Small intestine (tissue), 7 donors: ENCODE data around the gene KRT26. TPM values are rescaled to one million over a fixed set of nuclear protein-coding genes. Genes with fewer than 3 reads are reported as not detected.

Experiments
- DNase-seq, 2 donors: peaks; one replicate each; pipeline versions ENCODE4 v3.0.0 to v3.0.0-alpha.2; 2013
- FAIRE-seq: peaks from 2 replicates; lab custom pipeline; 2012; peaks lifted over from hg19 to GRCh38; lab: Jason Lieb, UNC
- H3K27ac ChIP-seq, 3 donors: one replicate each; pipeline ENCODE4 v1.5.1; 2013; ENCODE audit warnings: low read length in 2 of 3, mild to moderate bottlenecking in 2 of 3, control low read depth in 1 of 3, inconsistent platforms in 1 of 3, low read depth in 1 of 3, moderate library complexity in 1 of 3
- H3K27me3 ChIP-seq, 3 donors: one replicate each; pipeline ENCODE4 v1.6.1; 2013; ENCODE audit warnings: low read length in 3 of 3, inconsistent platforms in 1 of 3; ENCODE audit not compliant: control insufficient read depth in 3 of 3, insufficient read depth in 3 of 3
- H3K36me3 ChIP-seq, 3 donors: one replicate each; pipeline ENCODE4 v1.6.1; 2013; ENCODE audit warnings: low read length in 3 of 3, inconsistent platforms in 1 of 3, low read depth in 1 of 3, mild to moderate bottlenecking in 1 of 3, moderate library complexity in 1 of 3; ENCODE audit not compliant: control insufficient read depth in 3 of 3, insufficient read depth in 2 of 3
- H3K4me1 ChIP-seq, 3 donors: one replicate each; pipeline ENCODE4 v1.6.1; 2013; ENCODE audit warnings: low read length in 2 of 3, inconsistent platforms in 1 of 3, low read depth in 1 of 3, mild to moderate bottlenecking in 1 of 3, moderate library complexity in 1 of 3; ENCODE audit not compliant: control insufficient read depth in 3 of 3, insufficient read depth in 2 of 3
- H3K4me3 ChIP-seq, 3 donors: one replicate each; pipeline ENCODE4 v1.5.1; 2013; ENCODE audit warnings: low read length in 3 of 3, control low read depth in 1 of 3, inconsistent platforms in 1 of 3, low read depth in 1 of 3, mild to moderate bottlenecking in 1 of 3, moderate library complexity in 1 of 3
- H3K9me3 ChIP-seq, 2 donors: one replicate each; pipeline ENCODE4 v1.6.1; 2013; ENCODE audit warnings: low read depth in 1 of 2, low read length in 1 of 2; ENCODE audit not compliant: control insufficient read depth in 2 of 2, insufficient read depth in 1 of 2
- WGBS, 3 donors: extraction: QIAGEN DNeasy Blood & Tissue Kit; methylation state at CpG; one replicate each; pipeline ENCODE4 v1.1.7; 2013; 5-methylcytosine and 5-hydroxymethylcytosine counted together
- polyA plus RNA-seq, 4 donors: library from polyadenylated mRNA; stranded (reverse) in 3 of 4; unstranded in 1 of 4; fragments of 200-250 nt in 3 of 4; fragments of 120-200 nt in 1 of 4; gene quantifications; one replicate each; pipeline versions ENCODE4 v1.2.1 to v1.2.3, GENCODE V29; 2013
- donor health status: healthy with polysubstance abuse.
- donor health status: control.
- donor health status: control.
- donor health status: Bipolar disorder and iron deficiency.
- donor health status: healthy.

Gene KRT26
- polyA plus RNA-seq, 4 donors, result not detected

GRCh38 chr17:40738553-40738952, 33.4 kb downstream of the KRT26 start:
- H3K36me3 ChIP-seq, result no peaks in the 10 kb centered on the region
- FAIRE-seq (no peak), DNase-seq (no peak)
- peaks cover 0 to 2% of the 10 kb centered on the region in 2 donors for H3K9me3 ChIP-seq
- peaks cover 3 to 11% (median 4%) of the 10 kb centered on the region in 3 donors for H3K27me3 ChIP-seq
- H3K27ac ChIP-seq, result no peak overlapping the region
- H3K4me3 ChIP-seq, result no peak overlapping the region
- 34 to 56% (median 55%) methylated on average over 4 of the region's 4 CpGs for WGBS, 3 donors
- no peaks in the 10 kb centered on the region for H3K4me1 ChIP-seq

GRCh38 chr17:40735016-40735415, 37.0 kb downstream of the KRT26 start:
- FAIRE-seq, result no peak
- peaks cover 3 to 15% (median 4%) of the 10 kb centered on the region in 3 donors for H3K27me3 ChIP-seq
- DNase-seq, result no peak
- 50 to 77% (median 61%) methylated on average over 1 of the region's 1 CpG for WGBS, 3 donors
- H3K27ac ChIP-seq, result no peak overlapping the region
- no peaks in the 10 kb centered on the region for H3K36me3 ChIP-seq
- H3K9me3 ChIP-seq, result peaks cover 0 to 2% of the 10 kb centered on the region in 2 donors
- H3K4me1 ChIP-seq, result no peaks in the 10 kb centered on the region
- H3K4me3 ChIP-seq, result no peak overlapping the region

GRCh38 chr17:40734018-40734417, 38.0 kb downstream of the KRT26 start:
- Histone ChIP-seq H3K36me3 (no peaks in the 10 kb centered on the region), H3K9me3 (peaks cover 0 to 2% of the 10 kb centered on the region in 2 donors), H3K27me3 (peaks cover 3 to 15% (median 4%) of the 10 kb centered on the region in 3 donors), H3K27ac (no peak overlapping the region), H3K4me3 (no peak overlapping the region), H3K4me1 (no peaks in the 10 kb centered on the region)
- DNase-seq (no peak), FAIRE-seq (no peak)
- WGBS, 3 donors, result 72 to 82% (median 81%) methylated on average over 6 of the region's 6 CpGs

- H3K27ac ChIP-seq, result no peak overlapping the region
- 64 to 88% (median 78%) methylated on average over 1 of the region's 1 CpG for WGBS, 3 donors
- no peak for FAIRE-seq
- peaks cover 0 to 2% of the 10 kb centered on the region in 2 donors for H3K9me3 ChIP-seq
- no peak for DNase-seq
- peaks cover 0 to 8% (median 4%) of the 10 kb centered on the region in 3 donors for H3K27me3 ChIP-seq
- H3K4me1 ChIP-seq, result no peaks in the 10 kb centered on the region
- no peaks in the 10 kb centered on the region for H3K36me3 ChIP-seq
- H3K4me3 ChIP-seq, result no peak overlapping the region
Measured at GRCh38 chr17:40730970-40731369, 41.0 kb downstream of the KRT26 start.

- Histone ChIP-seq H3K36me3 (no peaks in the 10 kb centered on the region), H3K4me3 (no peak overlapping the region), H3K9me3 (no peaks in the 10 kb centered on the region), H3K27me3 (peaks cover 0 to 8% (median 6%) of the 10 kb centered on the region in 3 donors), H3K27ac (no peak overlapping the region), H3K4me1 (no peaks in the 10 kb centered on the region)
- FAIRE-seq (no peak), DNase-seq (peak in 1 of 2 donors; percentile 5)
- WGBS, 3 donors, result 39 to 53% (median 45%) methylated on average over 8 of the region's 8 CpGs
Measured at GRCh38 chr17:40727447-40728231, 44.4 kb downstream of the KRT26 start.

GRCh38 chr17:40726919-40727318, 45.1 kb downstream of the KRT26 start:
- Histone ChIP-seq H3K4me1 (no peaks in the 10 kb centered on the region), H3K36me3 (no peaks in the 10 kb centered on the region), H3K4me3 (no peak overlapping the region), H3K9me3 (no peaks in the 10 kb centered on the region), H3K27ac (no peak overlapping the region), H3K27me3 (peaks cover 0 to 8% (median 6%) of the 10 kb centered on the region in 3 donors)
- WGBS, 3 donors, result 50 to 65% (median 52%) methylated on average over 2 of the region's 2 CpGs
- FAIRE-seq, result no peak
- DNase-seq, result peak; percentile 15 to 49

- no peaks in the 10 kb centered on the region for H3K36me3 ChIP-seq
- no peaks in the 10 kb centered on the region for H3K9me3 ChIP-seq
- FAIRE-seq, result no peak
- no peak overlapping the region for H3K27ac ChIP-seq
- H3K4me1 ChIP-seq, result no peaks in the 10 kb centered on the region
- H3K27me3 ChIP-seq, result peaks cover 0 to 3% (median 2%) of the 10 kb centered on the region in 3 donors
- DNase-seq, result no peak
- whole genome bisulfite sequencing, 3 donors, result 31 to 63% (median 38%) methylated on average over 1 of the region's 1 CpG
- no peak overlapping the region for H3K4me3 ChIP-seq
Measured at GRCh38 chr17:40724656-40725055, 47.3 kb downstream of the KRT26 start.

- no peaks in the 10 kb centered on the region for H3K4me1 ChIP-seq
- WGBS, 3 donors, result 50 to 64% (median 60%) methylated on average over 1 of the region's 1 CpG
- DNase-seq, result no peak
- no peak overlapping the region for H3K27ac ChIP-seq
- no peak for FAIRE-seq
- no peaks in the 10 kb centered on the region for H3K9me3 ChIP-seq
- peaks cover 0 to 3% (median 2%) of the 10 kb centered on the region in 3 donors for H3K27me3 ChIP-seq
- no peak overlapping the region for H3K4me3 ChIP-seq
- no peaks in the 10 kb centered on the region for H3K36me3 ChIP-seq
Measured at GRCh38 chr17:40722241-40722640, 49.8 kb downstream of the KRT26 start.
